Tibial artery (tissue), 4 donors: Measurements from ENCODE around the gene ZNF594.

Experiments used
- DNase-seq, 2 donors: peaks; one replicate each; pipeline ENCODE4 v3.0.0-alpha.2; 2019
- H3K27ac ChIP-seq, 2 donors: fragments of 200-600 bp; sonication (generic) in 1 of 2; 1 replicate in 1 of 2; 2 replicates in 1 of 2; pipeline ENCODE4 v1.5.1; 2018 to 2019; ENCODE audit warnings: mild to moderate bottlenecking in 1 of 2
- H3K27me3 ChIP-seq, 2 donors: fragments of 200-600 bp; sonication (generic) in 1 of 2; one replicate each; pipeline versions ENCODE4 v1.5.1 to v1.6.0; 2016 to 2019
- H3K36me3 ChIP-seq, 3 donors: fragments of 200-600 bp; sonication (generic) in 2 of 3; one replicate each; pipeline ENCODE4 v1.5.1; 2016 to 2019; ENCODE audit warnings: mild to moderate bottlenecking in 2 of 3
- H3K4me1 ChIP-seq, 4 donors: fragments of 200-600 bp; sonication (generic) in 2 of 4; 1 replicate in 3 of 4; 2 replicates in 1 of 4; pipeline ENCODE4 v1.5.1; 2016 to 2019
- H3K4me3 ChIP-seq, 2 donors: fragments of 200-600 bp; sonication (generic) in 1 of 2; 1 replicate in 1 of 2; 2 replicates in 1 of 2; pipeline ENCODE4 v1.5.1; 2018 to 2019; ENCODE audit warnings: mild to moderate bottlenecking in 2 of 2
- H3K9me3 ChIP-seq, 3 donors: fragments of 200-600 bp; sonication (generic) in 1 of 3; one replicate each; pipeline ENCODE4 v1.5.1; 2016 to 2019
- intact Hi-C: fragments of 100-400 bp; cut with DNase I; formaldehyde crosslinking; loops from one replicate; pipeline ENCODE4 v1.15.0; 2023; ENCODE audit warnings: low total_unique reads
- TF ChIP-seq, protein P1 (sequence below), 2 experiments: fragments of 200-600 bp in 1 of 2; fragments of 450-650 bp in 1 of 2; IDR thresholded peaks; one replicate each; pipeline ENCODE4 v1.5.1; 2017 to 2019; ENCODE audit warnings: antibody characterized with exemption in 2 of 2, mild to moderate bottlenecking in 1 of 2, moderate library complexity in 1 of 2

Gene ZNF594

DNA sequence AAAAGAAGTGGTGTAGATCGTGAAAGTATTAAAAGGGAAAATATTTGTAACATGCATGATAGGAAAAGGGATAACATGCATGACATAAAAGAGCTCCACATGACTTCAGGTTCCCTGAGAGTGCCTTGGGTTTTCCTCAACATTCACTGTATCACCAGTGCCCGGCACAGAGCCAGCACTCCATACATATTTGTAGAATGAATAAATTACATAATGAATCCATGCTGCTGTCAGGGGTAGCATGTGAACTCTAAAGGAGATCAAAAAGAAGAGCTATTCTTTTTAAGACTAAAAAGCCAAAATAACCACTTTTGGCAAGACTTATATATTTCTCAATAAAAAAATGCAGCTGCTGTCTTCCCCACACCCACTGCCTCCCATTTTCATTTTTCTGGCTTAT, 2.7 kb upstream of the ZNF594 start:
- TF ChIP-seq, protein P1, sequence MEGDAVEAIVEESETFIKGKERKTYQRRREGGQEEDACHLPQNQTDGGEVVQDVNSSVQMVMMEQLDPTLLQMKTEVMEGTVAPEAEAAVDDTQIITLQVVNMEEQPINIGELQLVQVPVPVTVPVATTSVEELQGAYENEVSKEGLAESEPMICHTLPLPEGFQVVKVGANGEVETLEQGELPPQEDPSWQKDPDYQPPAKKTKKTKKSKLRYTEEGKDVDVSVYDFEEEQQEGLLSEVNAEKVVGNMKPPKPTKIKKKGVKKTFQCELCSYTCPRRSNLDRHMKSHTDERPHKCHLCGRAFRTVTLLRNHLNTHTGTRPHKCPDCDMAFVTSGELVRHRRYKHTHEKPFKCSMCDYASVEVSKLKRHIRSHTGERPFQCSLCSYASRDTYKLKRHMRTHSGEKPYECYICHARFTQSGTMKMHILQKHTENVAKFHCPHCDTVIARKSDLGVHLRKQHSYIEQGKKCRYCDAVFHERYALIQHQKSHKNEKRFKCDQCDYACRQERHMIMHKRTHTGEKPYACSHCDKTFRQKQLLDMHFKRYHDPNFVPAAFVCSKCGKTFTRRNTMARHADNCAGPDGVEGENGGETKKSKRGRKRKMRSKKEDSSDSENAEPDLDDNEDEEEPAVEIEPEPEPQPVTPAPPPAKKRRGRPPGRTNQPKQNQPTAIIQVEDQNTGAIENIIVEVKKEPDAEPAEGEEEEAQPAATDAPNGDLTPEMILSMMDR (IDR thresholded peaks at IDR 0.05) = no peak
- intact Hi-C loops = no loop called here
- no peaks in the 10 kb centered on the region for H3K27me3 ChIP-seq
- DNase-seq = no peak
- no peak overlapping the region for H3K4me3 ChIP-seq
- H3K36me3 ChIP-seq = peaks cover 4 to 13% (median 9%) of the 10 kb centered on the region in 3 donors
- no peak overlapping the region for H3K27ac ChIP-seq
- peaks cover 0 to 17% (median 10%) of the 10 kb centered on the region in 4 donors for H3K4me1 ChIP-seq
- peaks cover 0 to 8% (median 5%) of the 10 kb centered on the region in 3 donors for H3K9me3 ChIP-seq

DNA sequence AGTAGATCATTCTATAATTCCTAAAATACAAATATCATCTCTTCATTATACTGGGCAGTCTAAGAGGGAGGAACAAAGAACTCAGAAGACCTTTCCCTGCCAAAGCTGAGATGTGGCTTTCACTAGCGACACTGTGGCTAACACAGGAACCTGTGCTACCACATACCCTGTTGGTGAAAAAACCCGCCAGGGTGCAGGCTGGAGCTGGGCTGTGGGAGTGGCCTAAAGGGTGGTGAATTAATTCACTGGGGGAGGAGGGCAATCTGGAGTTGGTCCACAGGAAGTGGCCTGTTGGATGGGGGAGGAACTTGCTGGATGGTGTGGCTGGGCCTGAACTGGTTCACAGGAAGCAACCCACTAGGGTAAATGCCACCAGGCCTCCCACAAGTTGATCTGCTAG, 7.4 kb downstream of the ZNF594 start:
- Histone ChIP-seq H3K4me3 (no peak overlapping the region), H3K36me3 (peaks cover 49 to 90% (median 72%) of the 10 kb centered on the region in 3 donors), H3K27me3 (no peaks in the 10 kb centered on the region), H3K4me1 (no peaks in the 10 kb centered on the region), H3K9me3 (peaks cover 37 to 96% (median 89%) of the 10 kb centered on the region in 3 donors), H3K27ac (no peak overlapping the region)
- TF ChIP-seq, protein P1 (IDR thresholded peaks at IDR 0.05) = no peak
- intact Hi-C loops = no loop called here
- DNase-seq = no peak

DNA sequence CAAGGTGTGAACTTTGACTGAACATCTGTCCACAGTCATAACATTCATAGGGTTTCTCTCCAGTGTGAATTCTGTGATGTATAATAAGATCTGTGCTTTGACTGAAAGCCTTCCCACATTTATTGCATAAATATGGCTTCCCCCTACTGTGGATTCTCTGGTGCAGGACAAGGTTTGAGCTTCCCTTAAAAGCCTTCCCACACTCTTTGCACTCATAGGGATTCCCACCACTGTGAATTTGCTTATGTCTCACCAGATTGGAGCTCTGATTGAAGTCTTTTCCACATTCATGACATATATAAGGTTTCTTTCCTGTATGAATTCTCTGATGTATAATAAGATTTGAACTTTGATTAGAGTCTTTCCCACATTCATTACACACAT, 8.3 kb downstream of the ZNF594 start:
- TF ChIP-seq, protein P1 (IDR thresholded peaks at IDR 0.05) = no peak
- H3K4me3 ChIP-seq = no peak overlapping the region
- intact Hi-C loops = no loop called here
- peaks cover 37 to 98% (median 93%) of the 10 kb centered on the region in 3 donors for H3K9me3 ChIP-seq
- DNase-seq = no peak
- H3K27ac ChIP-seq = no peak overlapping the region
- no peaks in the 10 kb centered on the region for H3K27me3 ChIP-seq
- peaks cover 48 to 90% (median 70%) of the 10 kb centered on the region in 3 donors for H3K36me3 ChIP-seq
- H3K4me1 ChIP-seq = no peaks in the 10 kb centered on the region

DNA sequence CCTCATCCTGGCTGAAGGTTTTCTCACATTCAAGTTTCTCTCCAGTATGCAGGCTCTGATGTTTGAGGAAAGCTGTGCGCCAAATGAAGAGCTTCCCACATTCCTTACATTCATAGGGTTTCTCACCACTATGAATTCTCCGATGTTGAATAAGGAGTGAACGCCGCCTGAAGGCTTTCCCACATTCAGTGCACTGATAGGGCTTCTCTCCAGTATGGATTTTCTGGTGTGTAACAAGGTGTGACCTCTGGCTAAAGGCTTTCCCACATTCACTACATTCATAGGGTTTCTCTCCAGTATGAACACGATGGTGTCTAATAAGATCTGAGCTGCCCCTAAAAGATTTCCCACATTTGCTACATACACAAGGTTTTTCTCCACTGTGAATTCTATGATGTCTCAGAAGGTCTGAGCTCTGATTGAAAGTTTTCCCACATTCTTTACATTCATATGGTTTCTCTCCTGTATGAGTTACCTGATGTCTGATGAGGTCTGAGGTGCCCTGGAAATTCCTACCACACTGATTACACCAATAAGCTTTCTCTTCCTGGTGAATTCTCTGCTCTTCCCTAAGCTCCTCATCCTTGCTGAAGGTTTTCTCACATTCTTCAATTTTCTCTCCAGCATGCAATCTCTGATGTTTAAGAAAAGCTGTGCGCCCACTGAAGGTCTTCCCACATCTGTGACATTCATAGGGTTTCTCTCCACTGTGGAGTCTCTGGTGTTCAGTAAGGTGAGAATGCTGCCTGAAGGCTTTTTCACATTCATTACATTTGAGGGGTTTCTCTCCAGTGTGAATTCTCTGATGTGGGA, 8.9 kb downstream of the ZNF594 start:
- Histone ChIP-seq H3K4me3 (no peak overlapping the region), H3K9me3 (peaks cover 43 to 98% (median 93%) of the 10 kb centered on the region in 3 donors)
- intact Hi-C loops = no loop called here

DNA sequence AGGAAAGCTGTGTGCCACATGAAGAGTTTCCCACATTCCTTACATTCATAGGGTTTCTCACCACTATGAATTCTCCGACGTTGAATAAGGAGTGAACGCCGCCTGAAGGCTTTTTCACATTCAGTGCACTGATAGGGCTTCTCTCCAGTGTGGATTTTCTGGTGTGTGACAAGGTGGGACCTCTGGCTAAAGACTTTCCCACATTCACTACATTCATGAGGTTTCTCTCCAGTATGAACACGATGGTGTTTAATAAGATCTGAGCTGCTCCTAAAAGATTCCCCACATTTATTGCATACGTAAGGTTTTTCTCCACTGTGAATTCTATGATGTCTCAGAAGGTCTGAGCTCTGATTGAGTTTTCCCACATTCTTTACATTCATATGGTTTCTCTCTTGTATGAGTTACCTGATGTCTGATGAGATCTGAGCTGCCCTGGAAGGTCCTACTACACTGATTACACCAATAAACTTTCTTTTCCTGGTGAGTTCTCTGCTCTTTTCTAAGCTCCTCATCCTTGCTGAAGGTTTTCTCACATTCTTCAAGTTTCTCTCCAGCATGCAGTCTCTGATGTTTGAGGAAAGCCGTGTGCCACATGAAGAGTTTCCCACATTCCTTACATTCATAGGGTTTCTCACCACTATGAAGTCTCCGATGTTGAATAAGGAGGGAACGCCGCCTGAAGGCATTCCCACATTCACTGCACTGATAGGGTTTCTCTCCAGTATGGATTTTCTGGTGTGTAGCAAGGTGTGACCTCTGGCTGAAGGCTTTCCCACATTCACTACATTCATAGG, 10.0 kb downstream of the ZNF594 start:
- DNase-seq = no peak
- intact Hi-C loops = no loop called here
- H3K4me3 ChIP-seq = no peak overlapping the region
- TF ChIP-seq, protein P1 (IDR thresholded peaks at IDR 0.05) = no peak
- H3K27ac ChIP-seq = no peak overlapping the region
- peaks cover 51 to 98% (median 93%) of the 10 kb centered on the region in 3 donors for H3K9me3 ChIP-seq
- H3K27me3 ChIP-seq = no peaks in the 10 kb centered on the region
- peaks cover 47 to 91% (median 69%) of the 10 kb centered on the region in 3 donors for H3K36me3 ChIP-seq
- no peaks in the 10 kb centered on the region for H3K4me1 ChIP-seq

More for the DNA sequence above, 8.9 kb downstream of the ZNF594 start:
- H3K27ac ChIP-seq = no peak overlapping the region
- no peaks in the 10 kb centered on the region for H3K4me1 ChIP-seq
- no peak for DNase-seq
- TF ChIP-seq, protein P1 (IDR thresholded peaks at IDR 0.05) = no peak
- peaks cover 48 to 91% (median 69%) of the 10 kb centered on the region in 3 donors for H3K36me3 ChIP-seq
- H3K27me3 ChIP-seq = no peaks in the 10 kb centered on the region
